Neural cell (in vitro differentiated cells): ENCODE measurements around the gene MTRF1L. TPM values are rescaled to one million over a fixed set of nuclear protein-coding genes. Genes with fewer than 3 reads are reported as not detected.
A peak's percentile ranks its signal among the peaks of the same experiment; 100 is the strongest.

ENCODE experiments used
- H2AFZ ChIP-seq: fragments of 200-600, 300-800 bp; sonication (generic), shearing (Covaris generic); 2 replicates; pipeline ENCODE4 v1.6.0; 2014; ENCODE audit warnings: low read depth, mild to moderate bottlenecking, antibody characterized with exemption, low read length, moderate library complexity
- H3F3A ChIP-seq: fragments of 200-600 bp; shearing (Covaris generic); 2 replicates; pipeline ENCODE4 v1.6.1; 2016; ENCODE audit warnings: mild to moderate bottlenecking, moderate library complexity, mixed read lengths, antibody characterized with exemption, low read length; ENCODE audit not compliant: insufficient read depth, poor library complexity, severe bottlenecking
- H3K27ac ChIP-seq: fragments of 200-600, 300-800 bp; sonication (generic), shearing (Covaris generic); 2 replicates; pipeline ENCODE4 v1.5.1; 2014; ENCODE audit warnings: mild to moderate bottlenecking, low read length, moderate library complexity
- H3K27me3 ChIP-seq: fragments of 300-800, 200-600 bp; sonication (generic), shearing (Covaris generic); 2 replicates; pipeline ENCODE4 v1.6.0; 2014; ENCODE audit warnings: mild to moderate bottlenecking, low read depth, low read length, moderate library complexity; ENCODE audit not compliant: insufficient read depth
- H3K36me3 ChIP-seq: fragments of 300-800, 200-600 bp; sonication (generic), shearing (Covaris generic); 2 replicates; pipeline ENCODE4 v1.5.1; 2014; ENCODE audit warnings: mild to moderate bottlenecking, antibody characterized with exemption, low read length, moderate library complexity; ENCODE audit not compliant: insufficient read depth
- H3K4me2 ChIP-seq: fragments of 300-800, 200-600 bp; sonication (generic), shearing (Covaris generic); 2 replicates; pipeline ENCODE4 v1.6.0; 2014; ENCODE audit warnings: mild to moderate bottlenecking, low read length
- H3K4me3 ChIP-seq: fragments of 300-800, 200-600 bp; sonication (generic), shearing (Covaris generic); 2 replicates; pipeline ENCODE4 v1.5.1; 2014; ENCODE audit warnings: mild to moderate bottlenecking, low read length, moderate library complexity
- H3K79me2 ChIP-seq: fragments of 200-600 bp; shearing (Covaris generic); replicated peaks from 2 replicates; pipeline ENCODE4 v1.6.0; 2014; ENCODE audit warnings: mild to moderate bottlenecking, low read length, moderate library complexity; ENCODE audit not compliant: insufficient read depth
- H3K9ac ChIP-seq: fragments of 300-800, 200-600 bp; sonication (generic), shearing (Covaris generic); 2 replicates; pipeline ENCODE4 v1.6.1; 2016; ENCODE audit warnings: mild to moderate bottlenecking, low read length, mixed read lengths
- H3K9me2 ChIP-seq: fragments of 200-600 bp; shearing (Covaris generic); 2 replicates; pipeline ENCODE4 v1.6.1; 2016; ENCODE audit warnings: mild to moderate bottlenecking, low read length, mixed read lengths; ENCODE audit not compliant: insufficient read depth
- H3K9me3 ChIP-seq: fragments of 200-600, 300-800 bp; sonication (generic), shearing (Covaris generic); 2 replicates; pipeline ENCODE4 v1.6.1; 2016; ENCODE audit warnings: mild to moderate bottlenecking, mixed run types, low read length, moderate library complexity, mixed read lengths
- H4K20me1 ChIP-seq: fragments of 200-600 bp; shearing (Covaris generic); 2 replicates; pipeline ENCODE4 v1.6.1; 2016; ENCODE audit warnings: mild to moderate bottlenecking, mixed run types; ENCODE audit not compliant: insufficient read depth
- CTCF ChIP-seq: fragments of 450-650 bp; IDR thresholded peaks from 2 replicates; pipeline ENCODE4 v1.5.1; 2014; ENCODE audit warnings: antibody characterized with exemption, mild to moderate bottlenecking, moderate library complexity; ENCODE audit not compliant: poor library complexity, severe bottlenecking
- EP300 ChIP-seq: fragments of 450-650 bp; conservative IDR thresholded peaks from 2 replicates; pipeline ENCODE4 v1.6.1; 2014; ENCODE audit warnings: antibody characterized with exemption, mild to moderate bottlenecking, moderate library complexity; ENCODE audit not compliant: poor library complexity, severe bottlenecking
- EZH2 ChIP-seq: fragments of 200-600, 300-800 bp; shearing (Covaris generic), sonication (generic); IDR thresholded peaks from 2 replicates; pipeline ENCODE4 v1.6.1; 2014; ENCODE audit warnings: antibody characterized with exemption, low read length, borderline replicate concordance, mild to moderate bottlenecking; ENCODE audit not compliant: insufficient read depth, poor library complexity, severe bottlenecking
- MXI1 ChIP-seq: fragments of 450-650 bp; conservative IDR thresholded peaks from 2 replicates; pipeline ENCODE4 v1.6.1; 2014; ENCODE audit warnings: antibody characterized with exemption, mild to moderate bottlenecking; ENCODE audit not compliant: poor library complexity, severe bottlenecking
- POLR2AphosphoS5 ChIP-seq: IDR thresholded peaks from 2 replicates; pipeline ENCODE4 v1.6.1; 2012
- RAD21 ChIP-seq: fragments of 450-650 bp; conservative IDR thresholded peaks from 2 replicates; pipeline ENCODE4 v1.6.1; 2014; ENCODE audit warnings: antibody characterized with exemption, mild to moderate bottlenecking, moderate library complexity
- REST ChIP-seq: IDR thresholded peaks from 2 replicates; pipeline ENCODE4 v1.6.1; 2012; ENCODE audit warnings: borderline replicate concordance
- SMC3 ChIP-seq: fragments of 450-650 bp; conservative IDR thresholded peaks from 2 replicates; pipeline ENCODE4 v1.6.1; 2014; ENCODE audit warnings: antibody characterized with exemption, mild to moderate bottlenecking, moderate library complexity; ENCODE audit not compliant: poor library complexity
- TAF1 ChIP-seq: IDR thresholded peaks from 2 replicates; pipeline ENCODE4 v1.6.1; 2012; ENCODE audit warnings: low read depth
- polyA plus RNA-seq: library from polyadenylated mRNA; depleted of rRNA; stranded (reverse); fragments of >200 nt; gene quantifications from 2 replicates; pipeline ENCODE4 v1.2.3, GENCODE V29; 2014

Gene MTRF1L
- polyA plus RNA-seq, 1 donor from 2014 or later: 14.0 TPM

DNA sequence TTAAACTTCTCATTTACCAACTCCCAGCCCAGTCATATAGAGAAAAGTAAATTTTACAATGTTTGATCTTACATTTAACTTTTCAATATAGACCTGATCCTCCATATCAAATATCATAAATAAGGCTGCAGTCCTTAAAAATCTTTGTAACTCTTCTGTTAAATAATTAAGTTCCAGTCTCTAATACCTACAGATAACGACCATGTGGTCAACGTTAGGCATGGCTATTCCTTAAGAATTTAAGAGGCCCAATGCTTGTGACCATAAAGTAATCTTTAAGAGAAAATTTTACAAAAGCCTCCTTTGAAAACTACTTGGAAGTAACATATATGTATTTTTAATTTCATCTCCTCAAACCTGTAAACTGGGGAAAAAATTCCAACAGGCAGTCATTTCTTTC lies 21.3 kb downstream of the MTRF1L start:
- H3K4me3 ChIP-seq: peak overlapping the region; percentile 28
- no peaks in the 10 kb centered on the region for H3K36me3 ChIP-seq
- H4K20me1 ChIP-seq: peaks cover 2% of the 10 kb centered on the region
- no peak overlapping the region for H3K9ac ChIP-seq
- no peak for TF ChIP-seq TAF1
- no peak for TF ChIP-seq CTCF
- no peak for TF ChIP-seq RAD21
- TF ChIP-seq REST: no peak
- no peak for TF ChIP-seq MXI1
- no peak for TF ChIP-seq POLR2AphosphoS5
- no peak for TF ChIP-seq EZH2
- TF ChIP-seq EP300: no peak
- TF ChIP-seq SMC3: no peak
- H3K4me2 ChIP-seq: peak overlapping the region; percentile 27
- H3K9me2 ChIP-seq: no peaks in the 10 kb centered on the region
- H3K79me2 ChIP-seq: peaks cover 83% of the 10 kb centered on the region
- H2AFZ ChIP-seq: no peak overlapping the region
- no peak overlapping the region for H3K27ac ChIP-seq
- H3K9me3 ChIP-seq: no peaks in the 10 kb centered on the region
- H3K27me3 ChIP-seq: no peaks in the 10 kb centered on the region
- peaks cover 3% of the 10 kb centered on the region for H3F3A ChIP-seq

DNA sequence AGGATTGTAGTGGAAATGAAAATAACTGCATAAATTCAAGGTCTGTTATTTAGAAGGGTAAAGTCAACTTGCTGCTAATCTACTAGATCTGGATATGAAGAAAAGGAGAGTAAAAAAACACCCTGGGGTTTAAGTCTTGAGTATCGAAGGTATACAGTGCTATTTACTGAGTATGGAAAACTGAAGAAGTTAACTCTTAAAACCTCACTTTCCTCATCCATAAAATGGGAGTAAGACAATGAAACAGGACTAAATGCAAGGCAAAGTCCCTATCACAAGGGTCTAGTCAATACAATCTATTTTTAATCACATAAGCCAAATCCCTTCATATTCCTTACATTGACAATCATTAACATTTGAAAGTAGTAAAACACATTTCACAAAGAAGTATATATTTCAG lies 21.9 kb downstream of the MTRF1L start:
- H3K4me2 ChIP-seq: peak overlapping the region; percentile 27
- no peaks in the 10 kb centered on the region for H3K9me2 ChIP-seq
- no peak overlapping the region for H2AFZ ChIP-seq
- no peaks in the 10 kb centered on the region for H3K27me3 ChIP-seq
- no peak overlapping the region for H3K9ac ChIP-seq
- no peaks in the 10 kb centered on the region for H3K36me3 ChIP-seq
- no peak overlapping the region for H3K27ac ChIP-seq
- peaks cover 85% of the 10 kb centered on the region for H3K79me2 ChIP-seq
- TF ChIP-seq RAD21: no peak
- no peak for TF ChIP-seq SMC3
- no peak for TF ChIP-seq REST
- no peak for TF ChIP-seq POLR2AphosphoS5
- TF ChIP-seq TAF1: no peak
- TF ChIP-seq CTCF: no peak
- no peak for TF ChIP-seq MXI1
- TF ChIP-seq EP300: no peak
- TF ChIP-seq EZH2: no peak
- H3K4me3 ChIP-seq: no peak overlapping the region
- H3K9me3 ChIP-seq: no peaks in the 10 kb centered on the region
- H3F3A ChIP-seq: peaks cover 3% of the 10 kb centered on the region
- peaks cover 2% of the 10 kb centered on the region for H4K20me1 ChIP-seq
